Hematopoietic multipotent progenitor cell treated with erythropoietin and hydrocortisone succinate and interleukin-3 and kit ligand, for 4 days (in vitro differentiated cells): ENCODE measurements around the gene SLC22A16.
"Not testable (repeated sequence)": the region's sequence is repeated elsewhere in the genome, so short reads cannot be mapped to it uniquely, and the experiment has no call there.

Experiments
- DNase-seq: peaks from one replicate; pipeline ENCODE4 v3.0.0-alpha.2; 2015

SLC22A16 gene

GRCh38 chr6:110488606-110489190 lies 12.3 kb upstream of the SLC22A16 start:
- no peak for DNase-seq

GRCh38 chr6:110487968-110488381 lies 11.6 kb upstream of the SLC22A16 start:
- DNase-seq: not testable (repeated sequence)

DNA sequence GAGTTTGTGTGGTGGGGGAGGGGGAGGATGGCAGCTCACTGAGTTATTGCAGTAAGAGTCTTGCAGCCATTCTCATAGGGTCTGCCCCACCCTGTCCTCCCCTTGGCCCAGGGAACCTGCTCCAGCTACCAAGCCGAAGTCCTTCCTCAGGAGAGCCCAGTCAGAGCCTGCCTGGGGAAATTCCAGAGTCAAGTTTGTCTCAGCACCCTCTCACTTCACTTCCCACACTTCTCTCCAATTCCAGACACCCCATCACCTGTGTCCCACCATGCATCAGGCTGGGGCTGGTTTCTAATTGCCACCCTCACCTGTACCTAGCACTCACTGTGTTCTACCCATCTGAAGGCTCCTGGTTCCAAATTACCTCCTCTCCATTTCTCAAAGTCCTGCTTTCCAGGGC lies 10.3 kb upstream of the SLC22A16 start:
- DNase-seq: no peak

- peak; percentile 50 for DNase-seq
Measured at GRCh38 chr6:110485491-110485890, 9.1 kb upstream of the SLC22A16 start.

GRCh38 chr6:110484321-110484720 lies 7.9 kb upstream of the SLC22A16 start:
- DNase-seq: peak; percentile 88

GRCh38 chr6:110482774-110483400 lies 6.5 kb upstream of the SLC22A16 start:
- DNase-seq: no peak

GRCh38 chr6:110481081-110481480 lies 4.7 kb upstream of the SLC22A16 start:
- DNase-seq: no peak

DNA sequence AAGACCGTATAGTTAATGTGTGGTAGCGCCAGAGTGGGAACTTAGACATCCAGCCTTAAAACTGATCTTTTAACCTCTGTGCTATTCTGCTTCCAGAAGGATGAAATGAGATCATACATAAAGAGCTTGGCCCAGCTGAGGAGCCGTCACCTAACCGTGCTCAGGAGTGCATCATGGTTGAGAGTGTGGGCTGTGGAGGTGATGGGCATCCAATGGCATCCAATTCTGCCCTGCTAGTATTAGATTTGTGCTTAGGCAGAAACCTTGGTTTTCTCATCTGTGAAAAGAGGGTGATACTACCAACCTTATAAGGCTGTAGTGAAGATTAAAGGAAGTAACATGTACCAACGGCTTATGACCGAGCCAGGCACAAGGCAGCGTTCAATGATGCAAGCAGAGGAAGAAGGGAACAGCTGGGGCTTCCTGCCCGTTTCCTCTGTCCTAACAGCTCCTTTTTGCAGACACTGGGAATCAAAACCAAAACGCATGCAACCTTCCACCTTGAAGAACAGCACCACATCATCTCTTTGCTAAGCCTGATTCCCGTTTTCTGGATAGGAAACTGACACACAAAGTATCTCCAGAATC lies 1.3 kb downstream of the SLC22A16 start:
- DNase-seq: peak; percentile 90

DNA sequence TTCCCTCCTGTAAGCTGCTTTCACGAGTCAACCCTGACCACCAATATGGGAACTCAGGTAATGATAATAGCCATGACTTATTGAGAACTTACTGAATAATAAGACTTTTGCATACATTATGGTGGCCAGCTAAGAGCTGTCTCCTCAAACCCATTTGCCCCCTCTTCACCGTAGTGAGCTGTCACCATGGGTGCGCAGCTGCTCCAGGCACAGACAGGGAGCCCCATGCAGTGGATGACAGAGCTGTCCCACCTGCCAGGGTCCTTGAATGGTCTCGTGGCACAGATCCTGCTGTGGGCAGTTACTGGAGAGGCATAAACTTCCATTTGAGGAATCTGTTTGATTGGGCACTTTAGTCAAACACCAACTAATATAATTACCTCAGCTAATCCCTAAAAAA lies 1.9 kb downstream of the SLC22A16 start:
- no peak for DNase-seq

DNA sequence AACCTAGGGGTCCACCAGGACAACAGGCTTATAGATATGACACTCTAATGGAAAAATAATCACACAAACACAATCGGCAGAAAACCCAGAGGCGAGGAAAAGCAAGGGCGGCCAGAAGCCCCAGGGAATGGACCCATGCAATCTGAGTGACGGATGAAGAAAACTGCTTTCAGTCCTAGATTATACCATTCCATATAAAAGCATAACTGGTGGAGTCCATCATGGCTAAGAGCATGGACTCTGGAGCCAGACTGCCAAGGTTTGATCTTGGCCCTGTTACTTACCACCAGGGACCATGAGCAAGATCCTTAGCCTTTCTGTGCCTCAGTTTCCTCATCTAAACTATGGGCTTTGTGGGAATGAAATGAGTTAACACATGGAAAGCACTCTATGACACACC lies 3.7 kb downstream of the SLC22A16 start:
- DNase-seq: no peak

DNA sequence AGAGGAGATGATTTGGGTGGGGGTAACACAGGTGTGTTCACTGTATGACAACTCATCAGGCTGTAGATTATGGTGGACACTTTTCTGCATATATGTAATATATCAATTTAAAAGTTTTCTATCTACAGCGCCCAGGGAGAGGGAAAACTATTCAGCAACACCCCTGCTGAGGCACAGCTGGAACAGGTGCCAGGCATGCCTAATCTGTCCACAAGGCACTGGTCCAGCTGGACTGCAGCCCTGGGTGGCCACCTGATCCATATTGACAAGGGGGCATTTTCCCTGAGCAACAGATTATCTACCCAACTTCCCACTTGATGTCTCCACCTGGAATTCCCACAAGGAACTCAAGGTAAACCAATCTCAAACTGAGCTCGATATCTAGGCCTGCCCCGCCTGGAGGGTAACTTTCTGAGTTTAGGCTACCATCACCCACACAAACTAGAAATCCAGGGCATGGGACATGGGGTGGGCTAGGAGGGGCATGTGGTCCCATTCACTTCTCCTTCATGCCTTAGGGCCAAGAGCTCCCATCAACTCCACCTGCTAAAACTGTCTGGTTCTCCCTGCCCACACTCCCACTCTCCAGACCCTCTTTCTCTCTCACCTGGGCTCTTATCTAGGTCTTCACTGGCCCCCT lies 4.6 kb downstream of the SLC22A16 start:
- DNase-seq: no peak

- DNase-seq: no peak
Measured at GRCh38 chr6:110468731-110469130, 7.7 kb downstream of the SLC22A16 start.

GRCh38 chr6:110467566-110468140 lies 8.8 kb downstream of the SLC22A16 start:
- DNase-seq: peak; percentile 92

- DNase-seq: no peak
Measured at GRCh38 chr6:110462884-110463481, 13.4 kb downstream of the SLC22A16 start.

DNA sequence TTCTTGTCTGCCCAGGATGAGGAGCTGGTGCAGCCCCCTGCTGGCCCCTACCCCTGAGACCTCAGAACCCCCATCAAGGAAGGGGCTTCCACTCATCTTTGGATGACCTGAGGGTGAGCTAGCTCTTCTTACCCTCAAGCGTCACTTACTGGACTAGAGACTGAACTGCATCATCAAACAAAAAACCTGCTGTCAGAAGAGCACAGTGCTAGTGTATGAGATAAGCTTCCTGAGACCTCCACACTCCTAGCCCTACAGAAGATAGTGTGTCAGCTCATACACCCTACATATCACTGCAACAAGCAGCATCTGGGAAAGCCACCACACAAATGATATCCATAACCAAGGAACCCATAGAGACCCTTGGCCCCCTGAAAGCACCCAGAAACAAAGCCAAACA lies 15.0 kb downstream of the SLC22A16 start:
- DNase-seq: no peak

- DNase-seq: no peak
Measured at GRCh38 chr6:110459137-110459536, 17.3 kb downstream of the SLC22A16 start.

DNA sequence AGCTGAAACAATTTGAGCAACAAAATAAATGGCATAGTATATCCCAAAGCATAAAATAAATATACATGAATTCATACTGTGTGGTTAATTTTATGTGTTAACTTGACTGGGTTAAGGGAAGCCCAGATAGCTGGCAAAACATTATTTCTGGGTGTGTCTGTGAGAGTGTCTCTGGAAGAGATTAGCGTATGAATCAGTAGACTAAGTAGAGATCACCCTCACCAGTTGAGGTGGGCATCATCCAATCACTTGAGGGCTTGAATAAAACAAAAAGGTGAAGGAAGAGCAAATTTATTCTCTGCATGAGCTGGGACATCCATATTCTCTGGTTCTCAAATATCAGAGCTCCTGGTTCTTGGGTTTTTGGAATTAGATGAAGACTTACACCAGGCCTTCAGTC lies 17.9 kb downstream of the SLC22A16 start:
- DNase-seq: no peak

DNA sequence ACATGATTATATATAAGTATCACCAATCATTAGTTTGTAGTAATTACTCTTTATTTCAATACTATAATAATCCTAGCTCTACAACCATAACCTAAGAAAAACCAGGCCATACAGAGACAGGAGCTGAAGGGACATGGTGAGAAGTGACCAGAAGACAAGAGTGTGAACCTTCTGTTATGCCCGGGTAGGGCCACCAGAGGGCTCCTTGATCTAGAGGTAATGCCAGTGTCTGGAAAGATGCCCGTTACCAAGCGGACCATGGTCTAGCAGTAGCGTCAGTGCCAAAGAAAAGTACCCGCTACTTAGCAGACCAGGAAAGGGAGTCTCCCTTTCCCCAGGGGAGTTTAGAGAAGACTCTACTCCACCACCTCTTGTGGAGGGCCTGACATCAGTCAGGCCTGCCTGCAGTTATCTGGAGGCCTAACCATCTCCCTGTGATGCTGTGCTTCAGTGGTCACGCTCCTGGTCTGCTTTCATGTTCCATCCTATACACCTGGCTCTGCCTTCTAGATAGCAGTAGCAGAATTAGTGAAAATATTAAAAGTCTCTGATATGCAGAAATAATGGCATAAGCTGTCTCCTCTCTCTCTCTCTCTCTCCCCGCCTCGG lies 18.7 kb downstream of the SLC22A16 start:
- peak; percentile 68 for DNase-seq

- DNase-seq: no peak
Measured at GRCh38 chr6:110456694-110457093, 19.7 kb downstream of the SLC22A16 start.

- DNase-seq: no peak
Measured at GRCh38 chr6:110449541-110449895, 26.9 kb downstream of the SLC22A16 start.

DNA sequence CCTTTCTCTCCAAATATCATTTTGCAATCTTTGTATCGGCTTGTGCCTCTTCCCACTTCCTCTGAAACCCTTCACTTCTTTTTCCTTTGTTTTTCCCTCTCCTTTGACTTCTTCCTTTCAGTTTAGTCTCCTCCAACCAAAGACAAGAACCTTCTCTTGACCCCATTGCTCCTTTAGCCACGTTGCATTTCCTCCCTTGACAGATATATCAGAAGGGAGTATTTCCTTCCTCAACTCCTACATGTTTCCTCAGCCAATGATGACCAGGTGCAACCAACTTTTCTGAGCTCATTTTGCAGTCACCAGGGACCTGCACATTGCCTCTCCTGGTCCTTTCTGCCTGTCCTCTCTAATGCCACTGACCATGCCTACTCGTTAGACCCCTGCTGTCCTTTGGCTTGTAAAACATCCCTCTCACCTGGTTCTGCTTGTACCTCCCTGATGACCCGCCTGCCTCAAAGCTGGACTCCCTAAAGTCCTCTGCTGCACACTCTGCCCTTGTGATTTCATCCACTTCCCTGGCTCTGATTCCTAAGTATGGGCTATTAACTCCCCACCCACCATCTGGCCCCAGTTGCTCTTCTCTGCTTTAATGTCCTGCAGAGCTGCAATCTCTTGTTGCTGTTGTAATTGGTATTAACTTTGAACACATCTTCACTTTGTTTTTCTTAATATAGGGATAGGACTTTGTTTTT lies 27.4 kb downstream of the SLC22A16 start:
- DNase-seq: peak; percentile 15

DNA sequence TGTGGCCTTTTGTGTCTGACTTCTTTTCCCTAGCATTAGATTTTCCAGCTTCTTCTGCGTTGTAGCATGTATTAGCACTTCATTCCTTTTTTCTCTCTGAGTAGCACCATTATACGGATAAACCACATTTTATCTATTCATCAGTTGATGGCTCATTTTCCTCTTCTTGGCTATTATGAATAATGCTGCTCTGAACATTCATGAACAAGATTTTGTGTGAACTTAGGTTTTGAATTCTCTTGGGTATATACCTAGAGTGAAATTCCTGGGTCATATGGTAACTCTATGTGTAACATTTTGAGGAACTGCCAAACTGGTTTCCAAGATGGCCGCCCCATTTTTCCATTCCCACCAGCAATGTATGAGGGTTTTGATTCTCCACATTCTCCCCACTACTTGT lies 28.7 kb downstream of the SLC22A16 start:
- DNase-seq: no peak
